H1 (cell line): ENCODE results near the gene FBXO34. TPM values are rescaled to one million over a fixed set of nuclear protein-coding genes. Genes with fewer than 3 reads are reported as not detected.

Source experiments
- EGR1 ChIP-seq: IDR thresholded peaks from 2 replicates; pipeline ENCODE4 v1.6.1; 2011; ENCODE audit warnings: low read depth, low read length, borderline replicate concordance
- SIRT6 ChIP-seq: IDR thresholded peaks from one replicate; pipeline ENCODE4 v1.7.1; 2012; ENCODE audit warnings: low read length, inconsistent platforms
- SP1 ChIP-seq: IDR thresholded peaks from 2 replicates; pipeline ENCODE4 v1.6.1; 2011; ENCODE audit warnings: low read depth, low read length
- polyA plus RNA-seq, 7 experiments: library from polyadenylated mRNA; depleted of rRNA in 3 of 7; stranded (reverse) in 5 of 7; unstranded in 2 of 7; fragments of >200 nt in 5 of 7; fragments of 200-250 nt in 2 of 7; gene quantifications; 1 replicate in 5 of 7; 2 replicates in 1 of 7; 4 replicates in 1 of 7; pipeline versions ENCODE4 v1.2.1 to v1.2.3, GENCODE V29; 2011 to 2013; ENCODE audit warnings: missing spikeins in 2 of 7, mixed read lengths in 2 of 7
- total RNA-seq: library from RNA; stranded (reverse); fragmentation: NEBNext Ultra II Directional; extraction: Animal tissue kit (Norgen Biotek cat#: 25700); gene quantifications from 2 replicates; pipeline ENCODE4 v1.2.1, GENCODE V29; 2021

FBXO34 gene
- total and polyA plus RNA-seq, 2 of the 8 experiments (the other 6 are each of a cell fraction or from before 2014, with no cell fraction given), result 7.0 to 14.4 TPM

DNA sequence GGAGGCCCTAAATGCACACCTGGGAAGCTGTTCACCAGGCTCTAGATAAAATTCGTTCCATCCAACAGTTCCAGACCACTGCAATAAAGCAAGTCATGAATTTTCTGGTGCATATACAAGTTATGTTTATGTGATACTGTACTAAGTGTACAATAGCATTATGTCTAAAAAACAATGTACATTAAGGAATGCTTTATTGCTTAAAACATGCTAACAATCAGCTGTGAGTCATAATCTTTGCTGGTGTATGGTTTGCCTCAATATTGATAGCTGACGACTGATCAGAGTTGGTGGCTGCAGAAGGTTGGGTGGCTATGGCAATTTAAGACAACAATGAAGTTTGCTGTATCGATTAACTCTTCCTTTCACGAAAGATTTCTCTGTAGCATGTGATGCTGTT is 88.1 kb downstream of the FBXO34 start (continued):
- TF ChIP-seq SIRT6 (no peak), EGR1 (no peak), SP1 (no peak)
